MM.1S (cell line): ENCODE measurements around the gene ARHGAP11A.

ENCODE experiments used
- CTCF ChIP-seq: fragments of 300-600 bp; sonication (generic); IDR thresholded peaks from 2 replicates; pipeline ENCODE4 v1.5.1; 2016; ENCODE audit warnings: antibody characterized with exemption, low read length, mixed read lengths
- EZH2 ChIP-seq: fragments of 300-600 bp; sonication (generic); optimal IDR thresholded peaks from 2 replicates; pipeline ENCODE3; 2017; ENCODE audit warnings: low read depth, mild to moderate bottlenecking, antibody characterized with exemption, low read length, mixed read lengths
- EZH2phosphoT487 ChIP-seq: fragments of 300-600 bp; sonication (generic); IDR thresholded peaks from 2 replicates; pipeline ENCODE4 v1.6.1; 2018; ENCODE audit warnings: antibody characterized with exemption, low read length

GRCh38 chr15:32656496-32656895, 41.2 kb downstream of the ARHGAP11A start:
- TF ChIP-seq CTCF (no peak), EZH2 (no peak), EZH2phosphoT487 (no peak)
